Muscle layer of colon (tissue), 2 donors: ENCODE measurements around the gene ECHDC1.

Experiments
- H3K27ac ChIP-seq: one replicate; pipeline ENCODE4 v1.7.0; 2013; ENCODE audit warnings: low read depth, mild to moderate bottlenecking, low read length, moderate library complexity
- H3K27me3 ChIP-seq, 2 donors: one replicate each; pipeline ENCODE4 v1.7.0; 2013; ENCODE audit warnings: low read length in 2 of 2, mild to moderate bottlenecking in 2 of 2; ENCODE audit not compliant: insufficient read depth in 2 of 2, control insufficient read depth in 1 of 2
- H3K36me3 ChIP-seq: one replicate; pipeline ENCODE4 v1.7.0; 2013; ENCODE audit warnings: mild to moderate bottlenecking, low read length; ENCODE audit not compliant: insufficient read depth
- H3K4me1 ChIP-seq: one replicate; pipeline ENCODE4 v1.7.0; 2013; ENCODE audit warnings: mild to moderate bottlenecking, low read length; ENCODE audit not compliant: insufficient read depth
- H3K4me3 ChIP-seq, 2 donors: one replicate each; pipeline ENCODE4 v1.7.0; 2013; ENCODE audit warnings: low read length in 2 of 2, low read depth in 1 of 2, mild to moderate bottlenecking in 1 of 2, moderate library complexity in 1 of 2
- H3K9ac ChIP-seq: one replicate; pipeline ENCODE4 v1.7.0; 2013; ENCODE audit warnings: low read length
- H3K9me3 ChIP-seq: one replicate; pipeline ENCODE4 v1.7.0; 2013; ENCODE audit warnings: mild to moderate bottlenecking, low read length
- donor health status: abdominal sarcoma.
- donor health status: Adenocarcinoma of cecum.

ECHDC1 gene

GRCh38 chr6:127366282-127367022 lies 23.0 kb upstream of the ECHDC1 start:
- H3K27ac ChIP-seq: no peak overlapping the region
- no peaks in the 10 kb centered on the region for H3K9me3 ChIP-seq
- no peaks in the 10 kb centered on the region for H3K27me3 ChIP-seq
- peak overlapping the region in 1 of 2 donors; percentile 16 for H3K4me3 ChIP-seq
- H3K36me3 ChIP-seq: no peaks in the 10 kb centered on the region
- peaks cover 7% of the 10 kb centered on the region for H3K4me1 ChIP-seq
- no peak overlapping the region for H3K9ac ChIP-seq

- no peaks in the 10 kb centered on the region for H3K36me3 ChIP-seq
- peaks cover 7% of the 10 kb centered on the region for H3K4me1 ChIP-seq
- H3K27ac ChIP-seq: no peak overlapping the region
- H3K9ac ChIP-seq: no peak overlapping the region
- H3K4me3 ChIP-seq: no peak overlapping the region
- no peaks in the 10 kb centered on the region for H3K27me3 ChIP-seq
- H3K9me3 ChIP-seq: no peaks in the 10 kb centered on the region
Measured at GRCh38 chr6:127365874-127366273, 22.5 kb upstream of the ECHDC1 start.

GRCh38 chr6:127352524-127352923 lies 9.1 kb upstream of the ECHDC1 start:
- H3K9ac ChIP-seq: no peak overlapping the region
- no peaks in the 10 kb centered on the region for H3K4me1 ChIP-seq
- H3K27me3 ChIP-seq: no peaks in the 10 kb centered on the region
- no peak overlapping the region for H3K4me3 ChIP-seq
- no peaks in the 10 kb centered on the region for H3K9me3 ChIP-seq
- no peaks in the 10 kb centered on the region for H3K36me3 ChIP-seq
- H3K27ac ChIP-seq: no peak overlapping the region

- no peaks in the 10 kb centered on the region for H3K27me3 ChIP-seq
- H3K4me3 ChIP-seq: no peak overlapping the region
- no peak overlapping the region for H3K9ac ChIP-seq
- H3K27ac ChIP-seq: no peak overlapping the region
- no peaks in the 10 kb centered on the region for H3K9me3 ChIP-seq
- no peaks in the 10 kb centered on the region for H3K4me1 ChIP-seq
- no peaks in the 10 kb centered on the region for H3K36me3 ChIP-seq
Measured at GRCh38 chr6:127349980-127350379, 6.6 kb upstream of the ECHDC1 start.

GRCh38 chr6:127348028-127348661 lies 4.7 kb upstream of the ECHDC1 start:
- no peak overlapping the region for H3K9ac ChIP-seq
- H3K4me1 ChIP-seq: no peaks in the 10 kb centered on the region
- H3K4me3 ChIP-seq: no peak overlapping the region
- no peaks in the 10 kb centered on the region for H3K27me3 ChIP-seq
- H3K36me3 ChIP-seq: no peaks in the 10 kb centered on the region
- no peaks in the 10 kb centered on the region for H3K9me3 ChIP-seq
- no peak overlapping the region for H3K27ac ChIP-seq

GRCh38 chr6:127347178-127347577 lies 3.8 kb upstream of the ECHDC1 start:
- Histone ChIP-seq H3K36me3 (no peaks in the 10 kb centered on the region), H3K9ac (no peak overlapping the region), H3K27ac (no peak overlapping the region), H3K4me3 (no peak overlapping the region), H3K4me1 (peaks cover 2% of the 10 kb centered on the region), H3K9me3 (no peaks in the 10 kb centered on the region), H3K27me3 (no peaks in the 10 kb centered on the region)

GRCh38 chr6:127345521-127345920 lies 2.1 kb upstream of the ECHDC1 start:
- no peaks in the 10 kb centered on the region for H3K9me3 ChIP-seq
- H3K27ac ChIP-seq: no peak overlapping the region

GRCh38 chr6:127343809-127344659 lies 625 bp upstream of the ECHDC1 start:
- H3K4me3 ChIP-seq: peak overlapping the region; percentile 84 to 96
- peak overlapping the region; percentile 93 for H3K27ac ChIP-seq
- no peaks in the 10 kb centered on the region for H3K36me3 ChIP-seq
- peaks cover 25% of the 10 kb centered on the region for H3K4me1 ChIP-seq
- peak overlapping the region; percentile 68 for H3K9ac ChIP-seq
- no peaks in the 10 kb centered on the region for H3K9me3 ChIP-seq
- H3K27me3 ChIP-seq: no peaks in the 10 kb centered on the region

More at GRCh38 chr6:127345521-127345920, 2.1 kb upstream of the ECHDC1 start:
- Histone ChIP-seq H3K9ac (no peak overlapping the region), H3K36me3 (no peaks in the 10 kb centered on the region), H3K4me1 (peaks cover 18% of the 10 kb centered on the region), H3K4me3 (no peak overlapping the region), H3K27me3 (no peaks in the 10 kb centered on the region)

GRCh38 chr6:127342296-127342945 lies 988 bp downstream of the ECHDC1 start:
- Histone ChIP-seq H3K27ac (peak overlapping the region; percentile 93), H3K4me1 (peaks cover 25% of the 10 kb centered on the region)

GRCh38 chr6:127341471-127342202 lies 1.8 kb downstream of the ECHDC1 start:
- Histone ChIP-seq H3K27me3 (no peaks in the 10 kb centered on the region), H3K4me1 (peaks cover 25% of the 10 kb centered on the region), H3K4me3 (peak overlapping the region in 1 of 2 donors; percentile 96), H3K9ac (peak overlapping the region; percentile 22), H3K9me3 (no peaks in the 10 kb centered on the region), H3K27ac (no peak overlapping the region), H3K36me3 (no peaks in the 10 kb centered on the region)

More at GRCh38 chr6:127342296-127342945, 988 bp downstream of the ECHDC1 start:
- H3K36me3 ChIP-seq: no peaks in the 10 kb centered on the region
- peak overlapping the region; percentile 22 for H3K9ac ChIP-seq
- peak overlapping the region; percentile 84 to 96 for H3K4me3 ChIP-seq
- no peaks in the 10 kb centered on the region for H3K9me3 ChIP-seq
- no peaks in the 10 kb centered on the region for H3K27me3 ChIP-seq
